ENCODE results near the gene IFNLR1. TPM values are rescaled to one million over a fixed set of nuclear protein-coding genes. Genes with fewer than 3 reads are reported as not detected.

The IFNLR1 gene
- polyA plus RNA-seq, 3 donors = 5.3 to 6.8 (median 5.4) TPM

- no peak for DNase-seq (ENCODE audit: extremely low read depth in 1 of 11, low read depth in 9 of 11, low spot score in 4 of 11)
These were observed 50.0 kb downstream of the IFNLR1 start for GRCh38 chr1:24136956-24137539.

GRCh38 chr1:24134376-24134775 lies 52.7 kb downstream of the IFNLR1 start:
- DNase-seq (ENCODE audit: extremely low read depth in 1 of 11, low read depth in 9 of 11, low spot score in 4 of 11) = no peak

GRCh38 chr1:24133819-24134218 lies 53.3 kb downstream of the IFNLR1 start:
- DNase-seq (ENCODE audit: extremely low read depth in 1 of 11, low read depth in 9 of 11, low spot score in 4 of 11) = no peak

GRCh38 chr1:24130385-24130784 lies 56.7 kb downstream of the IFNLR1 start:
- no peak for DNase-seq (ENCODE audit: extremely low read depth in 1 of 11, low read depth in 9 of 11, low spot score in 4 of 11)

GRCh38 chr1:24127801-24128363 lies 59.2 kb downstream of the IFNLR1 start:
- DNase-seq (ENCODE audit: extremely low read depth in 1 of 11, low read depth in 9 of 11, low spot score in 4 of 11) = no peak

GRCh38 chr1:24127134-24127800 lies 59.8 kb downstream of the IFNLR1 start:
- no peak for DNase-seq (ENCODE audit: extremely low read depth in 1 of 11, low read depth in 9 of 11, low spot score in 4 of 11)

- DNase-seq (ENCODE audit: extremely low read depth in 1 of 11, low read depth in 9 of 11, low spot score in 4 of 11) = no peak
These were observed 60.4 kb downstream of the IFNLR1 start for GRCh38 chr1:24126672-24127023.

GRCh38 chr1:24126018-24126671 lies 60.9 kb downstream of the IFNLR1 start:
- no peak for DNase-seq (ENCODE audit: extremely low read depth in 1 of 11, low read depth in 9 of 11, low spot score in 4 of 11)

- no peak for DNase-seq (ENCODE audit: extremely low read depth in 1 of 11, low read depth in 9 of 11, low spot score in 4 of 11)
These were observed 61.6 kb downstream of the IFNLR1 start for GRCh38 chr1:24125456-24125855.

GRCh38 chr1:24124980-24125379 lies 62.1 kb downstream of the IFNLR1 start:
- DNase-seq (ENCODE audit: extremely low read depth in 1 of 11, low read depth in 9 of 11, low spot score in 4 of 11) = no peak

- DNase-seq (ENCODE audit: extremely low read depth in 1 of 11, low read depth in 9 of 11, low spot score in 4 of 11) = no peak
These were observed 63.5 kb downstream of the IFNLR1 start for GRCh38 chr1:24123611-24124010.

GRCh38 chr1:24122776-24123175 lies 64.3 kb downstream of the IFNLR1 start:
- no peak for DNase-seq (ENCODE audit: extremely low read depth in 1 of 11, low read depth in 9 of 11, low spot score in 4 of 11)

GRCh38 chr1:24121406-24121805 lies 65.7 kb downstream of the IFNLR1 start:
- no peak for DNase-seq (ENCODE audit: extremely low read depth in 1 of 11, low read depth in 9 of 11, low spot score in 4 of 11)

- no peak for DNase-seq (ENCODE audit: extremely low read depth in 1 of 11, low read depth in 9 of 11, low spot score in 4 of 11)
These were observed 66.1 kb downstream of the IFNLR1 start for GRCh38 chr1:24120965-24121364.

GRCh38 chr1:24119859-24120756 lies 67.0 kb downstream of the IFNLR1 start:
- no peak for DNase-seq (ENCODE audit: extremely low read depth in 1 of 11, low read depth in 9 of 11, low spot score in 4 of 11)

- no peak for DNase-seq (ENCODE audit: extremely low read depth in 1 of 11, low read depth in 9 of 11, low spot score in 4 of 11)
These were observed 67.6 kb downstream of the IFNLR1 start for GRCh38 chr1:24119489-24119858.

- DNase-seq (ENCODE audit: extremely low read depth in 1 of 11, low read depth in 9 of 11, low spot score in 4 of 11) = no peak
These were observed 68.5 kb downstream of the IFNLR1 start for GRCh38 chr1:24118410-24119242.

- no peak for DNase-seq (ENCODE audit: extremely low read depth in 1 of 11, low read depth in 9 of 11, low spot score in 4 of 11)
These were observed 69.2 kb downstream of the IFNLR1 start for GRCh38 chr1:24117722-24118409.

All from renal cortex interstitium (tissue), 11 donors.